ENCODE measurements around the gene EIF4G1.

GRCh38 chr3:184354121-184354728, 39.8 kb downstream of the EIF4G1 start:
- TF ChIP-seq CTCF (IDR thresholded peaks at IDR 0.05) (peak; percentile 55 to 67 (median 59)), POLR2A (IDR thresholded peaks at IDR 0.05) (no peak)
